NCI-H2196 treated with DMSO at 0.1 percent for 48 hours (cell line): ENCODE data around the gene CNGB1.
"Not testable (repeated sequence)": the region's sequence is repeated elsewhere in the genome, so short reads cannot be mapped to it uniquely, and the experiment has no call there.

Source experiments
- DNase-seq: peaks from one replicate; lab custom pipeline; 2025; ENCODE audit not compliant: unreplicated experiment; lab: John Stamatoyannopoulos, UW

Gene CNGB1

DNA sequence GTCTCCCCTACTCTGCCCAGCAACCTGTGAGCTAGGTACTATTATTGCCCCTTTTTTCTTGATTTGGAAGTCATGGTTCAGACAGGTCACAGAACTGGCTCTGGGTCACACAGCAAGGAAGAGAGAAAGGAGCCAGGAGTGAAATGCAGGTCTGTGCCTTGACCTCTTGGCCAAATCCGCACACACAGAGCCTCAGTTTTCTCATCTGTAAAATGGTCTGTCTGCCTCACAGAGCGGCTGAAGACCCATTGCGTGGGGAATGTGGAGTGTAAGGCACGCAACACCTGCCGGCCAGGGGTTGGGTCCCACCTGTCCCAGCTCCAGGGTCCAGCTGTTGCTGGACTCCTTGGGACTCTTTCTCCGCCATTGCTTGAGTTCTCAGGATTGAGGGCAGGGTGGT is 32.4 kb downstream of the CNGB1 start:
- DNase-seq: no peak

DNA sequence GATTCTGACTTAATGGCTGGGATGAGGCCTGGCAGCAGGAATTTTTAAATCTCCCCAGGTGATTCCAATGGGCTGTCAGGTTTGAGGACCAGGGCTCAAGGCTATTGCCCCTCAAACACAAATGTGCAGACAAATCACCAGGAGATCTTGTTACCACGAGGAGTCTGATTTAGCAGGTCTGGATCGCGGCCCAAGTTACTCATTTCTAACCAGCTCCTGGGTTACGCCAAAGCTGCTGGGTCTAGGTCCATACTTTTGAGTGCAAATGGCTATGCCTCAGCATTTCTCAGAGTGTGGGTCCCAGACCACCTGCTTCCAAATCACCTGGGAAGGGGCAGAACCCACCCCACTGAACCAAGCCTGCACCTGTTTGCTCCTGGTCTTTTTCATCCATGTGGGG is 33.1 kb downstream of the CNGB1 start:
- DNase-seq: no peak

DNA sequence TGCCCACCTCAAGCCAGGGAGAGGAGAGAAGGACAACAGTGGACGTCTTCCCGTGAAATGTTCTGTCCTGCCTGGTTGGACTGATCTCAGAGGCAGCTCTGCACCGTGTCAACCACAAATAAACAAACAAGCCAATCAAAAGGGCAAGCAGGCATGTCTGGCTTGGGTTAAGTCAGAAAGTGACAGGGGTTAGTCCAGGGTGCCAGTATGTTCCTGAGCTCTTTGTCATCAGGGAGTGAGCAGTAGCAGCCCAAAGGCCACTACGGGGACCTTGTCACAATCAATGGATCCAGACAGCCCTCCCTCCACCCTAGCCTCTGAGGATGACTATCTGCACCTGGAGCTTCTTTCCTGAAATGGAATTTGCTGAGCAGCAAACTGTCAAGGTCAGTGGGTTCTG is 35.0 kb downstream of the CNGB1 start:
- DNase-seq: no peak

DNA sequence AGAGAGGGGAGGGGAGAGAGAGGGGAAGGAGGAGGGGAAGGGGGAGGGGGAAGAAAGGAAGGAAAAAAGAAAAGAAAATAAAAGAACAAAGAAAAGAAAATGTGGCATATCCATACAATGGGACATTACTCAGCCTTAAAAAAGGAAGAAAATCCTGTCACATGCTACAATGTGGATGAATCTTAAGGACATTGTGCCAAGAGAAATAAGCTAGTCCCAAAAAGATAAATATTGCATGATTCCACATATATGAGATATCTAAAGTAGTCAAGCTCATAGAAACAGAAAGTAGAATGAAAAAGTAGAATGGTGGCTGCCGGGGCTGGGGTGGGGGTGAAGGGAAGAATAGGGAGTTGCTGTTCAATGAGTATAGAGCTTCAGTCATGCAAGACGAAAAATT is 40.4 kb downstream of the CNGB1 start:
- DNase-seq: no peak

DNA sequence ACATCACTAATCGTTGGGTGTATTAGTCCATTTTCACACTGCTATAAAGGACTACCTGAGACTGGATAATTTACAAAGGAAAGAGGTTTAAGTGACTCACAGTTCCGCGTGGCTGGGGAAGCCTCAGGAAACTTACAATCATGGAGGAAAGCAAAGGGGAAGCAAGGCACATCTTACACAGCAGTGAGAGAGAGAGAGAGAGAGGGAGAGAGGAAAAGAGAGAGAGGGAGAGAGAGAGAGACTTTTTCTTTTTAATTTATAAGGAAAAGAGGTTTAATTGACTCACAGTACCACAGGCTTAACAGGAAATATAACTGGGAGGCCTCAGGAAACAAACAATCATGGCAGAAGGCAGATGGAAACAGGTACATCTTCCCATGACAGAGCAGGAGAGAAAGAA is 41.7 kb downstream of the CNGB1 start:
- no peak for DNase-seq

DNA sequence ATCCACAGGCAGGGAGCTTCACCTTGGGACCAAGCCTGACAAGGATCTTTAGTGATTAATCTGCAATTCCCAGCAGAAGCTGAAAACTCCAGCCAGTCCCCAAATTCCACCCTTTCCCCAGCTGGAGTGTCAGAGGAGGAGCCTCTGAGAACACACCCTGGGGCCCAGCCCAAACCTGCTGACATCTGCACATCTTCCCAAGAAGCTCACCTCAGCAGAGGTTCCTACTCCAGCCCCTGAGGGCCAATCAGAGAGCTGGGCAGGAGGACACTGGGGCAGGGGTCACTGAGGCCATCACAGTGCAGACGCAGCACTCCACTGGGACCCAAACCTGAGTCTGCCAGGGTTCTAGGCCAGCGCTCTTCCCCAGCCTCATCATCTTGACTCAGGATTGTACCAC is 44.9 kb downstream of the CNGB1 start:
- DNase-seq: no peak

DNA sequence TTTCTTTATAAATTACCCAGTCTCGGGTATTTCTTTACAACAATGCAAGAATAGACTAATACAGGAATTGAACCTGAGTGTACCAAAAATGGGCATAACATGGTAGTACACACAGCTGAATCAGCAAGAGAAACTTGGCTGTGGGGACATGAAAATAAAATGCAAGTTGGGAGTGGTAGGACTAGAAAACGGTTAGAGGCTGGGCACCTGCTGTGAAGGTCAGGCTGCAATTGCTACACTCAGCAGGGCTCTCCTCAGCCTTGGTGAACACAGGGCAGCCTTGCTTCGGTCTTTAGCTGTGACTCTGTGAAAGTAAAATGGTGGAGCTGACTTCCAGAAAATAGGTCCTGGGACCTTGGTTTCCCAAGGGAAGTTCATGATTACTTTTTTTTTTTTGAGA is 45.6 kb downstream of the CNGB1 start:
- no peak for DNase-seq

DNA sequence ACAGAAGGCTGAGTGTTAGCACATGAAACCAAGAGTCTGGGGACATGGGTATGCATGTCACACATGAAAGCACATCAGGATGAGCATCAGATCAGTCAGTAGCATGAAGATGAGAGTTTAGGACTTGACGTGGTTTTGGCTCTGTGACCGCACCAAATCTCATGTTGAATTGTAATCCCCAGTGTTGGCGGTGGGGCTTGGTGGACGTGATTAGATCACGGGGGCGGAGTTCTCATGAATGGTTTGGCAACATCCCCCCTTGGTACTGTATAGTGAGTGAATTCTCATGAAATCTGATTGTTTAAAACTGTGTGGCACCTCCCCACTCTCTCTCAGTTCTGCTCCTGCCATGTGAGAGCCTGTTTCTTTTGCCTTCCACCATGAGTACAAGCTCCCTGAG is 46.4 kb downstream of the CNGB1 start:
- no peak for DNase-seq

DNA sequence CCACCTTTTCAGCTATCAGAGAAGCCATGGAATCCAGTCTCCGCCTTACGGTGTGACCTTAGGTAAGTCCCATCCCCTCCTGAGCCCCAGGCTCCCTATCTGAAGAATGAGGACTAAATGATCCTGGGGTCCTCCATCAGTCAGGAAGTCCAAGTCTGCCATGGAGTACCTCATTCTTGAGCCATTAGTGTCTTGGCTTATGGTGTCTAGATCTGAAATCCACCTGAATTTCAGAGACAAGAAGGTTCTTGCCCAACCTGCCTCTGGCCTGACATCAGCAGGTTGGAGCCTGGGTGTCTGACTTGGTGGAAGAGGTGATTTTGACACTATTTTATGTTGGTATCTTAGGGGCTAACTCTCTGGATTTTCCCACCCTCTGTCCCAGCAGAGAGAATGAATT is 47.1 kb downstream of the CNGB1 start:
- no peak for DNase-seq

DNA sequence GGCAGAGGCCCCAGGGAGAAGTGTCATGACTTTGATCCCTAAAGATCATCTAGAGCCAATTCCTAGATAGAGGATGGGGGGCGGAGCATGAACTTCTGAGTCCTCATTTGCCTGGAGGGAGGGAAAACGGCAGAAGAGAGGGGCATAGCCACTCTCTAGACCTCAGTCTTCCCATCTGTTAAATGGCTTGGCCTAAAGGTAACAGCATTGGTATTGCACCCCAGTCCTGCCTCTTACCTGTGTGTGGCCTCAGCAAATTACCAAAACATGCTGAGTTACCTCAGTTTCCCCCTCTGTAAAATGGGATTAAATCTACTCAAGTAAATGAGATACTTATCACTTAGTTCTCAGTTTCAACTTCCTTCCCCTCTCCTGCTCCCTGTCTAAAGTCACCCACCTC is 47.5 kb downstream of the CNGB1 start:
- DNase-seq: no peak

DNA sequence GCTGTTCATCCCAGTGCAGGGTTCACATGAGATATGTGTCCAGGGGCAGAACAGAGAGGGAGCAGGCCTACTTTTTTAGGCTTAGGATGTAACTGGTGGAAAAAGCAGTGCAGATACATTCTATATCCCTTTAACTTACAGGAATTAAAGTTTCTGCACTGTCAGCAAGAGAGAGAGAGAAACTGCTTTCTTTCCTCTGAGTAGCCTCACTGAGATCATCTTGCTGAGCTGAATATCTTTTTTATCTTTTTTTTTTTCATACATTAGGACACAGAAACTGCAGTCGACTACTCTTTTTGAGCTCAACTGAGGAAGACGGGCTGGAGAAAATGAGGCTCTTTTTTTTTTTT is 50.1 kb downstream of the CNGB1 start:
- no peak for DNase-seq

DNA sequence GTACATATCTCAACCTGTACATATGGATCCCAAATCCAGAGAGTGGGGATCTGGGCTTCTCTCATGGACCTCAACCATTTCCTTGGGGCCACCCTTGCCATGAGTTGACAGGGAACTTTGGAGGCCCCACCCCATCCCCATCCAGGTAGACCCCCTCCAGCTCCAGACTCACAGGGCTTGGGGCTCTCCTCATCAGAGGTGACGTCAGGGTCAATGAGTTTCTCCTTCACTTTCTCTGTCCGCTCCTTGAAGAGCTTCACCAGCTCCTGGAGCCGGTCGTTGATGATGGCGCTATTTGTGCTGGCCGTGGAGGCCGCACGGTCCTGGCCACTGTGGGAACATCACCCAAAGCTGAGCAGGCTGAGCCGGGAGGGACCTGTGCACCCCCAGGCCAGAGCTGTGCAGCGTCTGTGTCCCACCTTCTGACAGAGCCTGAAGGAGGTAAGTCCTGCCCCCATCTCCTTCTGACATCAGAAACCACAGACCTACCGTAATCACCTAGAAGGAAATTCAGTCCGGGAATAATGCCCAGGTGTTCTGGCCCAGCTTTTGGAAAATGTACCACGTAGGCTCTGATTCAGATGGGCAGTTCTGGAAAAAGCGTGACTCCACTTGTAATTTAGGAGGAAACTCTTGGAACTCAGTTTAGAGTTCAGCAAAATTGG is 50.6 kb downstream of the CNGB1 start:
- no peak for DNase-seq

DNA sequence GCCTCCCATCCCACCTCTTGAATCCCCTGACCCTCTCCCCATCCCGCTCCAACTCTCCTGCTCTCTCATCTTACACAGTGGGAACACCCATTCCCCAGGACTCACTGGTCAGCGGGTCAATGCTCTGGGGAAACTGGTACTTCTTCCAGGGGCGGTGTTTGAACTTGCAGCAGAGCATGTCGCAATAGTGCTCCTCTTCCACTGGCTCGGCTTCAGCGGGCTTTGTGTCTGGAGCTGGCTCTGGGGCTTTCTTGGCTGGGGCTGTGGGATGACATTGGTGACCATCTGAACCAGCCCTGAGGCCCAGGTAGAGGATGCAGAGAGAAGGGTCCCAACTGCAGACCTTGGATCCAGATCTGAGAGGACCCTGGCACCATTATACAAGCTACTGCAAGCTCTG is 51.9 kb downstream of the CNGB1 start:
- no peak for DNase-seq

DNA sequence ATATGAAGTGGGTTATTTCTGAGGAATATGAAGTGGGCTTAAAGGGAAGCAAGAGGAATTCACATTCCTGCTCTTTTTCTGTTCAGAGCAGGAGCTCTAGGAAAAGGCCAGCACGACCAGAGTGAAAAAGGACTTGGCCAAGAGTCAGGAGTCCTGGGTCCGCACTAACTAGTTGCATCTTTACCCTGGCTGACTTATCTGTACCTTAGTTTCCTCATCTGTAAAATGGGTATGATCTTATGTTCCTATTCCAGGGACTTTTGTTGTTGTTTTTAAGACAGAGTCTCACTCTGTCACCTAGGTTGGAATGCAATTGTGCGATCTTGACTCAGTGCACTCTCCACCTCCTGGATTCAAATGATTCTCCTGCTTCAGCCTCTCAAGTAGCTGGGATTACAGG is 52.5 kb downstream of the CNGB1 start:
- DNase-seq: no peak

DNA sequence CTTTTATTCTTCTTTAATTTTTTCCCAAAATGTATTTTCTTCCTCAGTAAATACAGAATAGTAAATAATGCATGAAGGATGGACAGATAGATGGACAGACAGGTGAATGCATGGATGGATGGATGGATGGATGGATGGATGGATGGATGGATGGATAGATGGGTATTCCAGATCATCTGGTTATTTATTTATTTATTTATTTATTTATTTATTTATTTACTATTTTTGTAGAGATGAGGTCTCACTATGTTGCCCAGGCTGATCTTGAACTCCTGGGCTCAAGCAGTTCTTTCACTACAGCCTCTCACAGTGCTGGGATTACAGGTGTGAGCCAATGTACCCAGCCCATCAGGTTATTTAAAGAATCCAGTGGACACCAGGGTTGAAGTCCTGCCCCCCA is 53.0 kb downstream of the CNGB1 start:
- DNase-seq: not testable (repeated sequence)

DNA sequence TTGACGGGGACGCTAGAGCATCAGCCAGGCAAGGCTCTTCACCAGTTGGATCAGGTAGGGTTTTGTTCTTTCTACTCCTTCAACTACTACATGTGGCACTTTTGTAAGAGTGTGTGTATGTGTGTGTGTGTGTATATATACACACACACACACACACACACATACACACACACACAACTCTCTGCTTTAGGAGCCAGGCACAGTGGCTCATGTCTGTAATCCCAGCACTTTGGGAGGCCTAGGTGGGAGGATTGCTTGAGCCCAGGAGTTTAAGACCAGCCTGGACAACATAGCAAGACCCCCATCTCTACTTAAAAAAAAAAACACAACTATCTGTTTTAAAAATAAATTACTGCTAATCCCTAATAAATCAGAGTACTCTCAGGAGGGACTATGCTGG is 53.4 kb downstream of the CNGB1 start:
- DNase-seq: not testable (repeated sequence)

DNA sequence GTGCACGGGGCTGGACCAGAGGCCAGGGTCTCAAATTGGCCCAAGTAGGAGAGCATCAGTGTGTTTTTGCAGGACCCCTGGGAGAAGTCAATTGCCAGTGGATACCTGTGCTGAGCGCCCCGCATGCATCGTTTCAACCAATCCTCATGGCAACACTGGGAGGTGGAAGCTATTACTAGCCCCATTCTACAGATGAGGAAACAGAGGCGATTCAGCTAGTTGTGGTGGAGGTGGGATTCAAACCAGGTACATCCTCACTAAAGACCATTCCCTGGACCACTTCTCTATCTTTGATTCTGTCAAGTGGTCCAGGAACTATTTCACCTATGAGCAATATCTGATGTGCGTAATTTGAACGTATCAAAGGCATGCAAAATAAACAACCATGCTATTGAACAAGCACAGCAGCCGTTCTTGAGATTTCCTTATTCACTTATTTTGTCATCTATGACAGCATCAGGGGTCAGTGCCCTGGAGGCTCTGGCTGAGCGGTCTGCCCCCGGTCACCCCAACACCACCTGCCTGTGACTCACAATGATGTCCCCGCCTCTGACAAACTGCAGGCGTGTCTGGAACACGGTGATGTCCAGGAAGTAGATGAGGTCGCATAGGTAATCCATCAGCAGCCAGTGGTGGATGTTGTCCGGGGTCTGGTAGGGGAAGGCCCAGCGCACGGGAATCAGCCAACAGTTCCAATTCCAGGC is 54.0 kb downstream of the CNGB1 start:
- no peak for DNase-seq

DNA sequence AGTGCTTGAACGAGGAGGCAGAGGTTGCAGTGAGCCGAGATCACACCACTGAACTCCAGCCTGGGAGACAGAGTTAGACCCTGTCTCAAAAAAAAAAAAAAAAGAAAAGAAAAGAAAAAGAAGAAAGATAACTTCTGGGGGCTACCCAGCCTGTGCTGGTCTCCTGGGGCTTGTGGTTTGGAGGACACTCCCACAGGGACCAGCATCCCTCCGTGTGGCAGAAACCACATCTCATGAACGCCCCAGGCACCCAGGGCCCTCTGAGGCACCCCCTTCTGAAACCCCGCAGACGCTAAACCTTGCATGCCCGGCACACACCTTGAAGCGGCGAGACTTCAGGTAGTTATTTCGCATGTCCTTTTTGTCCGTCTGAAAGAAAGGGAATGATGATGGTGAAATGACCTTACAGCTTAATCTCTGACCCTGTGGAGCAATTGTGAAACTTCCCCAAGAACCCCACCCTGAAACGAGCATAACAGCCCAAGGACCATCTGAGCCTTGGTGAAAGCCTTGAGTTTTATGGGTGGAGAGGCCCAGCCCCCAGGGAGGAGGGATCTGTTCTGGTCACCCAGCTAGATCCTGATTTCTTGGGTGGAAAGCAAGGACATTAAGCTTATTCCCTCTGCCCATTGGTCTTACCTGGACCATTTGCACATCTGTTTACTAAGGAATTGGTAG is 55.0 kb downstream of the CNGB1 start:
- no peak for DNase-seq

DNA sequence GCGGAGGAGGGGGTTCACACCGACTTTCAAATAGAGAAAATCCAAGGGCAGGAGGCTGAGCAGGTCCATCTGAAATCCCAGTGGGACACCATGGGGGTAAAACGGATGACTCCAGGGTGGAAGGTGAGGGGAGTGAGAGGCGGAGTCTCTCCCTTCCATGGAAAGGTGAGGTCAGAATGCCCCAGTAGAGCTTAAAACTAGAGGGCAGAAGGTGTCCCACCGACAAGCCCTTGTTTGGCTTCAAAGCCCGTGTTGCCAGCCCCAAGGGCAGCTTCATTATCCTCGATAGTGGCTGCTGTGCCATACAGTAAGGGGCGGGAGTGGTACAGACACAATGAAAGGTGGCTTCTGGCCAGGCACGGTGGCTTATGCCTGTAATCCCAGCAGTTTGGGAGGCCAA is 55.7 kb downstream of the CNGB1 start:
- DNase-seq: no peak

DNA sequence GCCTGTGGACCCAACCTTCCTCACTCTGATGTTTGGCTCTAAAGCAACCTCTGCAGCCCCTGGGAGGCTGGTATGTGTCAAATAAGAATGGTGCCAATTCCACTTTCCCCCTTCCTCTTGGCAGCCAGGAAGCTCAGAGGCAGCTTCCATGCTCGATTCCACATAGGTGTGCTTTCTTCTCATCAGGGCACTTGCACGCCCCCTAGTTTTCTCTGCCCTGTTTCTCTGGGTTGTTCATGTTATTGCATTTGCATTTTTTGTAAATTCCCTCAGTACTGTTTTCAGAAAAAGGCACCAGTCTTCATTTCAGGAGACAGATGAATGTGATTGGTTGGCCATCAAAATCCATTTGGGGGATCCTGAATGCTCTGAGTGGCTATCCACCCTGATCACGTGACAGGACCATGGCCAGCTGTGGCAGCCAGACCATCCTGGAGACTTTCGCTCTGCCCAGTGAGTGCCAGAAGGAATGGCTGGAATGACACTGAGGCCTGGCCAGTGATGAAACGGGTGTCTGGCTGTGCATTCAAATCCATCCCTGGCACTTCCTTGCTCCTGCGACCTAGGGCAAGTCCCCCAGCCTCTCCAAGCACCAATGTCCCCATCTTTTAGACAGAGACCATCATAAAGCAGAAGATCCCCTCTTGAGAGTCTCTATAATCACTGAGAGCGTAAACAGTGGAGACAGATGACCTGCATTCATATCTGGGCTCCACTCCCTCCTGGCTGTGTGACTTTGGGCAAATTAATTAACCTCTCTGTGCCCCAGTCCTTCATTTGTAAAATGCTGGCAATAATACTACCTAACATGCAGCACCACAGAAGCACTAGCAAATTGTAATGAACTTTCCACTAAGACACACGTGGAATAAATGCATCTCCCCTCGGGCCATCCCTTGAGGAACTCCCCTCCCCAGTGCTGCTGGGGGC is 56.4 kb downstream of the CNGB1 start:
- DNase-seq: no peak

DNA sequence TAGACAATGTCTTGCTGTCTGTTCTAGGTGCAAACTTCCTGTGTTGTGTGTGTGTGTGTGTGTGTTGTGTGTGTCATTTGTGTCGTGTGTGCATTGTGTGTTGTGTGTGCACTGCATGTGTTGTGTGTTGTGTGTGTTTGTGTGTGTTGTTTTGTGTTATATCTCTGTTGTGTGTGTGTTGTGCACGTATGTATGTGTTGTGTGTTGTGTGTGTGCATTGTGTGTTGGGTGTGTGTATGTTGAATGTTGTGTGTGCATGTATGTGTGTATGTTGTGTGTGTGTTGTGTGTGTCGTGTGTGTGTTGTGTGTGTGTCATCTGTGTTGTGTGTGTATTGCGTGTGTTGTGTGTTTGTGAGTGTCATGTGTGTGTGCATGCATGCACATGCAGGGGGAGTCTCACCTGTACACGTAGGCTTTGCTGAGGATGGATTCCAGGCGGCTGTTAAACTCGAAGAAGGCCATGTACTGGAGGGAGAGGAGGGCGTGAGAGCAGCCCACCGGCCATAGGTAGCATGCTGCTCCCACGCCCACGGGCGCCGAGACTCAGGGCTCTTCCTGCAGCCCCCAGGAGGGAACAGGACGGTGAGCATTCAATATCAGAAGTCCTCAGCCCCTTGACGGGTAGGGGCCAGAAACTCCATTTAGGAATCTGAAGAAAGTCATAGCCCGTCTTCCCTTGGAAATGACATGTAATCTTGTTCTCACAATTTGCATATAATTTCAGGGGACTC is 58.2 kb downstream of the CNGB1 start:
- DNase-seq: no peak
